Body of pancreas (tissue), 4 donors: Measurements from ENCODE around the gene AKNAD1.

Source experiments
- POLR2A ChIP-seq, 3 donors: fragments of 450-650 bp; IDR thresholded peaks; one replicate each; pipeline ENCODE4 v1.6.1; 2016; ENCODE audit warnings: antibody characterized with exemption in 3 of 3, mild to moderate bottlenecking in 2 of 3
- TF ChIP-seq, protein P1 (sequence below), 7 experiments: fragments of 450-650 bp in 4 of 7; fragments of 200-600 bp in 3 of 7; sonication (generic) in 3 of 7; IDR thresholded peaks; one replicate each; pipeline ENCODE4 v1.5.1; 2016 to 2019; ENCODE audit warnings: antibody characterized with exemption in 7 of 7

DNA sequence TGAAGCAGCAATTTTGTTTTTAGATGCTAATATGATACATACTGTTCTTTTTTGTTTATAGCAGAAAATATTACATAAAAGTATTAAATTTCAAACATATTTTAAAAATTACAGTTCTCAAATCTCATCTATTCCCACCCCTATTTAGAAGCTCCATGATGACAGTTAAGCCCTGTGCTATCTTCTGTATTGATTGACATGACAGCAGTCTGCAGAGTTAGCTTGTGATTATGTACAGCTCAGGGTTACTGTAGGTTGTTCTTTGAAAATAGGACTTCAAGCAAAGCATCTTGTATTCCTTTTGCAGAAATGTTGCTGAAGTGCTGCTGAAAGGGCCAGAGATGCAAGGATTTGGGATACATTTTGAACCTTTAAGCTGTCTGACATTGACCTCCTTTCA is 28.1 kb upstream of the AKNAD1 start:
- TF ChIP-seq, protein P1, sequence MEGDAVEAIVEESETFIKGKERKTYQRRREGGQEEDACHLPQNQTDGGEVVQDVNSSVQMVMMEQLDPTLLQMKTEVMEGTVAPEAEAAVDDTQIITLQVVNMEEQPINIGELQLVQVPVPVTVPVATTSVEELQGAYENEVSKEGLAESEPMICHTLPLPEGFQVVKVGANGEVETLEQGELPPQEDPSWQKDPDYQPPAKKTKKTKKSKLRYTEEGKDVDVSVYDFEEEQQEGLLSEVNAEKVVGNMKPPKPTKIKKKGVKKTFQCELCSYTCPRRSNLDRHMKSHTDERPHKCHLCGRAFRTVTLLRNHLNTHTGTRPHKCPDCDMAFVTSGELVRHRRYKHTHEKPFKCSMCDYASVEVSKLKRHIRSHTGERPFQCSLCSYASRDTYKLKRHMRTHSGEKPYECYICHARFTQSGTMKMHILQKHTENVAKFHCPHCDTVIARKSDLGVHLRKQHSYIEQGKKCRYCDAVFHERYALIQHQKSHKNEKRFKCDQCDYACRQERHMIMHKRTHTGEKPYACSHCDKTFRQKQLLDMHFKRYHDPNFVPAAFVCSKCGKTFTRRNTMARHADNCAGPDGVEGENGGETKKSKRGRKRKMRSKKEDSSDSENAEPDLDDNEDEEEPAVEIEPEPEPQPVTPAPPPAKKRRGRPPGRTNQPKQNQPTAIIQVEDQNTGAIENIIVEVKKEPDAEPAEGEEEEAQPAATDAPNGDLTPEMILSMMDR (IDR thresholded peaks at IDR 0.05) = no peak
- no peak for TF ChIP-seq POLR2A (IDR thresholded peaks at IDR 0.05)
